Hematopoietic multipotent progenitor cell treated with erythropoietin and hydrocortisone succinate and interleukin-3 and kit ligand, for 17 days (in vitro differentiated cells): ENCODE measurements around the gene ANTXRL.
"Not testable (repeated sequence)": the region's sequence is repeated elsewhere in the genome, so short reads cannot be mapped to it uniquely, and the experiment has no call there.

Experiments
- DNase-seq: peaks from one replicate; pipeline ENCODE4 v3.0.0-alpha.2; 2015; ENCODE audit warnings: low spot score

The ANTXRL gene

DNA sequence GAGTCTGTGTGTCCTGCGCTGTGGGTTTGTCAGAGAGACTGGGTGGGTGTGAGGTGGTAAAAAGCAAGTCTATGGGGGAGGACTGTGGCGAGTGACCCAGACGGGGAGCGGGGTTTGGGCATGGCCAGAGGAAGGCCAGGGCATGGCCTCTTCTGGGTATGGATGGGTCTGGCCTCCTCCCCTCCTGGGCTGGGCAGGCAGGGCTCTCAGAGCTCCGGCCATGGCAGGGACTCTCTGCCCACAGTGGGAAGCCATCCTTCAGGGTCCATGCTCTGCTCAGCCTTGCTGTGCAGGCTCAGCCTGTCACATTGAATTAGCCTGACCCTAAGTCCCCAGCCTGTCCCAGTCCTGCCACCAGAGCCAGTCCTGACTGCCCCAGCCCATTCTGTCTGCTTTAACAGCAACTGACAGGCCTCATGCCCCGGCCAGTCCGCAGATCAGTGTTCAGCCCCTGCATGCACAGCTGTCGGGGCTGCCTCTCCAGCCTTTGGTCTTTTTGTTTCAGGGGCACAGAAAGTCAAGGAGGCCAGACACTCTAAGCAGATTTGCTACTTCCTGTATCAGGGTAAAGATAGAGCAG lies 7.9 kb downstream of the ANTXRL start:
- DNase-seq: no peak

DNA sequence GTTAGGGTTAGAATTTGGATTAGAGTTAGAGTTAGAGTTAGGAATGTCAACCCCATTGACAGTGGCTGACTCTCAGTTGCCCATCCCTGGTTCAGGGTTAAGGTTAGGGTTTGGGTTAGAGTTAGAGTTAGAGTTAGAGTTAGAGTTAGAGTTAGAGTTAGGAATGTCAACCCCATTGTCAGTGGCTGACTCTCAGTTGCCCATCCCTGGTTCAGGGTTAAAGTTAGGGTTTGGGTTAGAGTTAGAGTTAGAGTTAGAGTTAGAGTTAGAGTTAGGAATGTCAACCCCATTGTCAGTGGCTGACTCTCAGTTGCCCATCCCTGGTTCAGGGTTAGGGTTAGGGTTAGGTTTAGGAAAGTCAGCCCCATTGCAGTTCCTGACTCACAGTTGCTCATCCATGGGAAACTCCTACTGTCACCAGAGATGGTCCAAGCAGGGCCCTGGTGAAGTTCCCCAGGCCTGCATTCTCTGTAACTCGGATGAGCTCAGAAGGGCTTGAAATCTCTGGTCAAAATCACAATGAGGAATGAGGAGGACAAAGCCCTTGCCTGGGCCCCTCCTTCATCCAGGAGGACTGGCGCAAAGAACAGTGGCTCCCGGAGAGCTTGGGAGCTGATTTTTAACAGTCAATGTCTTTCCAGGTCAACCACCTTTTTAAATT lies 8.7 kb downstream of the ANTXRL start:
- not testable (repeated sequence) for DNase-seq

DNA sequence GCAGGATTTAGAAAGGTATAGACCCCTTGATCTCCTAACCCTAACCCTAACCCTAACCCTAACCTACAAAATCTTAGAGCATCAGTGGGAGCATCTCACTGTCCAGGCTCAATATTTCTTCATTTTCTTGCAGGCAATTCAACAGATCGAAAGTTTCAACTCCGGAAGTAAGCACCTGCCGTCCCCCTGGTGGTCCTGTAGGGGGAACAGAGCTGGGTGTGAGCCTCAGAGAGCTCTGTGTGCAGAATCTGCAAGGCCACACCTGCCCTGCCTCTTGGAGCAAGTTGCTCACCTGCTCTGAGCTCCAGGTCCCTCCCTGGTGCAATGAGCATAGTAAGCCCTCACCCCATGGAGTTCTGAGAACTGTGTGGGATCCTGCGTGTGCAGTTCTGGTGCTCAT lies 9.3 kb downstream of the ANTXRL start:
- DNase-seq: not testable (repeated sequence)

DNA sequence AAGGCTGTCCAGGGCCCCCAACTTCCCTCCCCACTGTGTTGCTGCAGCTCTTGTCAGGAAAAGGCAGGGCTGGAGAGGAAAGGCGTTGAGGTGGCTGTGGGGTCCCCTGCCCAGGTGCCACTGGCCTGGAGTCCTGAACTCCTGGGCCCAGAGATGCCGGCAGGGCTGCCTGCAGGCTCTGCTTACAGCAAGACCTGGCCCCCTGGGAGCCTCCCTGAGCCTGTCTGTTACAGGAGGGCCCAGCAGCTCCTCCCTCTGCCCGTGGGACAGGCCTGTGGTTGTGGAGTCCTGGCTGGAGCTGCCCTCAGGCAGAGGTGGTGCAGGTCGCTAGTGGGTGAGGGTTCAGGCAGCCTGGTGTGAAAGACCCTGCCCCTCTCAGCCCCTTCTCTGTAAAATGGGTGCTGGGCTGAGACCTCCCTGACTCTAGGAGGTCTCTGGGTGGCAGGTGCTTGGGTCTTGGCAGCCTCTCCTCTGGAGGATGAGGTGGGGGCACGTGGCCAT lies 9.9 kb downstream of the ANTXRL start:
- no peak for DNase-seq

DNA sequence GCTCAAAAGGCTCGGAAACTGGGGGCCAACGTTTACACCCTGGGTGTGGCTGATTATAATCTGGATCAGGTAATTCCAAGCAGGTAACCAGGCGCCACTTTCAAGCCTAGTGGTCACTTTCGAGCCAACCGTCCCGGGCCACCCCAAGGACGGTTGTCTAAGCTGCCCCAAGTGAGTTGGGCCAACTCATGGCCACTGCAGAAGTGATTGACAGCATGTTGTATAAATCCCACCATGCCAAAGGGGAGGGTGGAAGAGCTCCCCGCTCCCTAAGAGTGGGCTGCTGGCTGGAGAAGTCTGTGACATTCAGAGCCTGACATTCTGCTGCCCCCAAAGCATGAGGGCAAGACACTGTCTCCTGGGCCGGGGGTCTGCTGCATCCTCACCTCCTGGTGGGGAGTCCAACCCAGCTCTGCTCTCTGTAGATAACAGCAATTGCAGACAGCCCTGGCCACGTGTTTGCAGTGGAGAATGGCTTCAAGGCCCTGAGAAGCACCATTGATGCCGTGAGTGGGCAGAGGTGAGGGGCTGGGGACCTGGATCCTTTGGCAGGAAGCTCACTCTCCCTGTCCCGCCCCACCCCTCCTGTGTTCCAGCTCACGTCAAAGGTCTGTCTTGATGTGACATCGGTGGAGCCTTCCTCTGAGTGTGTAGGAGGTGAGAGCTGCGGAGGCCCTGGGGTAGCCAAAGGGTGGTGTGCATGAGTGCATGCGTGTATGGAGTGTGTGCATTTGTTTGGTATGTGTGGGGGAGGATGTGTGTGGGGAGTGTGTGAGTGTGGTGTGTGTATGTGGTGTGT lies 10.8 kb downstream of the ANTXRL start:
- DNase-seq: no peak

DNA sequence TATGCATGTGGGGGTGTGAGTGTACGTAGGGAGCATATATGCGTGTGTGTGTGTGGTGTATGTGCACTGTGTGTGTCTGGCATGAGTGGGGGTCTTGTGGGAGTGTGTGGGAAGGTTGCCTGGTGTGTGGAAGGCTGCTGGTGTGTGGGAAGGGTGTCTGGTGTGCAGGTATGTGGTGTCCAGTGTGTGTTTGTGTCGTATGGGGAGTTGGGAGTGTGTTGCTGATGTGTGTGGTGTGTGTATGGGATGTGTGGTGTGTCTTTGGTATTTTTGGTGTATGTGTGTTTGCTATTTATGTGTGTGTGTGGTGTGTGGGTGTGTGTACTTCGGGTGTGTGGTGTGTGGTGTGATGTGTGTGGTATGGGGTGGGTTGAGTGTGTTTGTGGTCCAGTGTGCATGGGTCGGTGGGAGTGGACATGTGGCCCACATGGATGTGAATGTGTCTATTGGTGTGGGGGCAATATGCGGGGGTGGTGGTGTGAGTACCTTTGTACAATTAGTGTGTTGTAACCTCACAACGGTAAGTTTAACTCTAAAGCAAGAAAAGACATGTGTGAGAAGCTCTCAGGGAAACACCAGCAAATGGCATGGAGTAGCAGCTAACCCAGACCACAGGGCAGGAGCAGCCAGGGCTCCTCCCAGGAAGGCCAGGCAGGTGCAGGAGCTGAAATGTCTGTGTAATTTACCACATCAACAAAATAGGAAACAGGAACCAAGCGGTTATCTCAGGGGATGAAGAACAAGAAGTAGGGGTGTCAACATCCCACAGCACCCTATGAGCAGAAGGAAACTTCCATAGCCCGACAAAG lies 11.9 kb downstream of the ANTXRL start:
- no peak for DNase-seq

DNA sequence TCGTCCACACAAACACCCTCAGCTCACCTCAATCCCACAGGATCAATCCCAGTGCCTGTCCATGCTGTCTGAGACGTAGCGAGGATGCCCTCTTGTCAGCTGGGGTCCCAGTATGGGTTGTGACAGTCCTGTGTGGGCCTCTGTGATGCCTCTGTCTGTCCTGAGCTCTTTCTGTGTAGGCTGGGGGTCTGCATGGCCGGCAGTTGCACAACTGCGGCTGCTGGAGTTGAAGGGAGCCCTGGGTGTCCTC lies 12.4 kb downstream of the ANTXRL start:
- no peak for DNase-seq

DNA sequence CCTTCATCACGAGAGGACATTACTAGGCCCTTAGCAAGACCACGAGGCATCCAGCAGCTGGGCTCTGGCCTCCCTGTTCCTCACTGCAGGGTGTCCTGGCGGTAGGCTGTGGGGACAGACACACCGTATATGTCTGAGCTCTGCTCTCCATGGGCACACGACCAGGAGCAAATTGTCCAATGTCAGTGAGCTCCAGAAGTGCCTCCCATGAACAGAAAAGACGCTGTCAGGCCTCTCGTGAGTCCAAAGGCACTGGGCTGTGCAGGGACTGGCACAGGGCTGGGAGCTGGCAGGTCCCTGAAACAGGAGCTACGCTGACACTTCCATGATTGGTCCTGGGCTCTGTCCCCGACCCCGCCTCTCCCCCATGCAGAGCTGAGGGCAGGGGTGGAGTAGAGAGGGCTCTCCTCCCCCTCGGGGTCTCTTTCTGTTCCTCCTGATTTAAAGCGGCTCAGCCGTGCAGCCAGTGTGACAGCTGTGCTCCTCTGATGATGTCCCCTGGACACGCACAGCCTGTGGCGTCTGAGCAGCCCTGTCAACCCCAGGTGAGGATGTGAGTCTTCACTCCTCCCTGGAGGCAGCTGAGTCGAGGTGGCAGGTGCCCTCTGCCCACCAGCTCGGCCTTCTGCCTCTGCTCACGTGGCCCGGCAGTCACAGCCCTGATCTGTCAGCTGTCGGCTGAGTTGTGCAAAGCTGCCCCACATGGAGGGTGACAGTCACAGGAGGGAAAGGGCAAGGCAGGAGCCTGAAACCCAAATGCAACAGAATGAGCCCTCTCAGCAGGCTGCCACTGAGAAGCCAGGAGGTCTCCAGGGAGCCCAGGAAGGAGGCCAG lies 13.0 kb downstream of the ANTXRL start:
- DNase-seq: no peak

DNA sequence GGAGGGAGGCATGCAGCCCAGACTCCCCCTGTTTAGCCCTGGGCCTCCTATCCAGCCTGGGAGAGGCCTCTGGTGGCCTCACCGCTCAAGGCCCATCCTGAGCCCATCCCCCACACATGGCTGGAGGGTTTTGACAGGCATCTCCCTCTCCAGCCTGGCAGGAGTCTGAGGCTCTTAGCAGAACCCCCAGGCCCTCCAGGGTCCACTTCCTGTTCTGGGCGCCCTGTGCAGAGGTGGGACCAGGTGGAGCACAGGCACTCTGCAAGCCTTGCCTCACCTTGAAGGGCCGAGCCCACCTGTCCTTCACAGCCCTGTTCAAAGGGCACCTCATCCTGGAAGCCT lies 13.5 kb downstream of the ANTXRL start:
- not testable (repeated sequence) for DNase-seq

DNA sequence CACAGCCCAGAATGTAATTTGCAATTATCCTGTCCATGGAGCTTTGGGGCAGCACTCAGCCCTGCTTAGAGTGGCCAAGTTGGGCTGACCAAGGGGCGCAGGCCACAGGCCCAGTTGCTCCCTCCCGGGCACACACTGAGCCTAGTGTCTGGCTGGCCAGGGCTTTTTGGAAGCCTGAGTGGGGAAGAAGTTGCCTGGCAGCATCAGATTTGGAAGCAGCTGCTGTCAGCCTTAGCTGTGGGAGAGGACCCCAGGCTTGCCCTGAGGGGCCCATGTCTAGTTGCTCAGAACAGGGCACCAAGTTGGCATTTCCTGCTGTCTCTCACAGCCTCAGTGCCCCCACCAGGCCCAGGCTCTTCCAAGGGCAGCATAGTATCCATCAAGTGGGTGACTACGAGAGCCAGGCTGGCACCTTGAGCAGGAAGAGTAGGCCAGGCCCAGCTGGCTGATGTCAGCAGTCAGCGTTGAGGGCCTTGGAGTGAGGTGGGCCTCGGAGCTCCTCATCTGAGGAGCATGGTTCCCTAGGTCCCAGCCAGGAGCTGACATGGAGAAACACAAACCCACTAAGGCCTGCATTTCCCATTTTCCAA lies 14.4 kb downstream of the ANTXRL start:
- DNase-seq: no peak

DNA sequence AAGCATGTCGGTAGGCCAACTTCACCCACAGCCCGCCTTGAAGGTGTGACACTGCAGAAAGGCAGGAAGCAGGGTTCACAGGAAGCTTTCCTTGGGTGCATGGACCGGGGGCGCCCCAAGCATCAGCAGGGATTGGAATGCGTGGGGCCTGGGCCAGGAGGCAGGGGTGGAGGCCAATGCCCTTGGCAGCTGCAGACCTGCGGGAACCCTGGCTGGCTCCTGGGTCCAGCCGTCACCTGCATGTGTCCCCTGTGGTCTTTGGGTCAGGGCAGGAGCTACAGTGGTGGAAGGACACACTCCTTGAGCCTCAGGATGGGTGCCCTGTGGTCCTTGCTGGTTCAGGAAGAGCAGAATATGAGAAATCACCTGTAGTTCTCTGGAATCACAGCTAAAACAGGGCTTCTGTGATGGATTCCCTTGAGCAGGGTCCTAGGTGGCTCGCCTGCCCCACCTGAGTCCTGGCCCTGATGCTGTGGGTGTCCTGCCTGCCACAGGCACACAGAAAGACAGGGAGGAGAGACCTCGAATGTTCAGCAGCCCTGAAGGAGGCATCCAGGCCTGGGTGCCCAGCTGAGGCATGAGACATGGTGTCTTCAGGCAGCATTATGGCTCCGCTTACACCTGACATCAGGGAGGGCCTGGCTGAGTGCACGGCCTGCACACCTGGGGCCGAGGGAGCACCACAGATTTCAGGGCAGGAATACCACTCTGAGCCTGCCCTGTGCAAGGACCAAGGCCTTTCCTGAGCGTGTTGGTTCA lies 15.1 kb downstream of the ANTXRL start:
- no peak for DNase-seq

DNA sequence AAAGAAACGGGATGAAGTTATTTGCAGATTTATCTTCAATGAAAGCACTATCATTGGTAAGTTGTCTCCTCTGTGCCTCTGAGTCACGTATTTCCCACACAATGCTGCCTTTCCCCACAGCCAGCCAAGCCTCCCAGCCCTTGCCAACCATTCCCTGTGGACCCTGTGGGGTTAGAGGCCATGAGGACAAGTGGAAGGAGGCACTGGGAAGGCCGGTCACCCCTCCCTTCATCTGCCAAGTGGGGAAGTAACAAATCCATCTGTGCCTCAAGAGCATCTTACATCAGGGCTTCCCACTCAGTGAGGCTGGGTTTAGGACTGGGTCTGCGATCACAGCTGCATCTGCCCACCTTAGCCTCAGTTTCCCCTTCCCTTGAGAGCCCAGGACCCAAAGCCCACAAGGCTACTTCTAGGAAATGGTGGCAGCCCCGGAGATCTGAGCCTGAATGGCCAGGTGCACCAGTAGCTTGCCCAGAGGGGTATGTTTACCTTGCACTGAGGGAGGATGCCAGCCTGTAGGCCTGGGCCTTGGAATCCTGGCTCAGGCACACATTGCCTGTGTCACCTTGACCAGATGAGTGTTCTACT lies 16.1 kb downstream of the ANTXRL start:
- DNase-seq: not testable (repeated sequence)

DNA sequence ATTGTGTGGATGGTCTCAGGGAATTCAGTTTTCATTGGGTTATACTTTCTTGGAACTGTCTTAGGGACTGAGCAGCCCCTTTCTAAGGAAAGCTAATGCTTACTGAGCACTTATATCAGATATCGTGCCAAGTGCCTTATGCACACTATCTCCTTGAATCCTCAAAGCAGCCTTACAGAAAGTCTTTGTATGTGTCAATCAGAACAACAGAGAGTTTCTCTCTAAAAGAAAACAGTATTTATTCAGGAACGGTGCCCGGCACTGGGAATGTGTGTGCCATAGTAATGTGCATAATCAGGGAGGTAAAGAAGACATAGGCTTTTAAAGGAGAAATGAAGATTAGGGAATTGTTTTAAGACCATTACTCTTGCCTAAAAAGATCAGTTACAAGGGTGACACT lies 17.3 kb downstream of the ANTXRL start:
- no peak for DNase-seq

DNA sequence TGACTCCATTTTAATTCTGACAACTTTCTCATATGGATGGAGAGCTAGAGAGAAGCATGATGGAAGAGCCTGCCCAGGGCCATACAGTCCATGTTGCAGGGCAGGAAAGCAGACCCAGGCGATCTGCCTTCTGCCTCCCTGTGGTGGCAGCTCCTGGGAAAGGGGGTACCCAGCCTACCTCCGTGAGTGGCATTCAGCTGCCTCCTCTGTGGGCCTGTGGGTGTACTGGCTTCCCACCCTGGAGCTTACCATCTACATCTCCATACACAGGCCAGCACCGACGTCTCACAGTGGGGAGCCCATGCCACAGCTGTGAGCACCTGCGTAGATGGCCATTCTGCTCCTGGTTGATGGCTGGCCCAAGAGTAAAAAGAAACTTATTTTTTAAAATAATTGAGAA lies 17.9 kb downstream of the ANTXRL start:
- not testable (repeated sequence) for DNase-seq

DNA sequence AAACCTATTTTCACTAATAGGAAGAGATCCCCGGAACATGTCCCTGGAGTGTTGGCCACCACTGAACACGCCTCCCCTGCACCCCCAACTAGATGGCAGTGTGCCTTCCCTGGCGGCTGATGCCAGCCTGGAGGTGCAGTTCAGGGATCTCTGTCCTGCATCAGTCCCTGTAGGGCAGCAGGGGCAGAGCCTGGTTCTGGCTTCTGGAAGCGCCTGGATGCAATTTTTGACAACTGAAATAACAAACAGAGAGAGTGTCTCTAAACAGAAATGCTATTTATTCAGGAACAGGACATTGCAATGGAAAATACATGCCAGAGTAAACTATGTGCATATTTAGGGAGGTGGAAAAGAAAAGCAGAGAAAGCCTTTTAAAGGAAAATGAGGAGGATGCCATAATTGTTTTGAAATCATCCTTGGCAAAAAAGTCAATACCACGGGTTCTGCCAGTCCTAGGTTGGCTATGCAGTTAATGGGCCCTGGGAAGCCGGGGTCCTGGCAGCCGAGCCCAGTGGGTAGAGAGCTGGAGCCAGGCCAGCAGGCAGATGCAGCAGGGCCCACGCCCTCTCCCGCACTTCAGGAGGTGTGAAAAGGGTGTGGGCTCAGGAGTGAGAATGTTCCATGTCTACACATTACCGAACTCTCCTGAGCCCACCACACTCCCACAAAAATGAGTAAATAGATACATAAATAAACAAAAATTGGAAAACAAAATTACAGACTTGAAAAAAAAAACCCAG lies 18.5 kb downstream of the ANTXRL start:
- no peak for DNase-seq

DNA sequence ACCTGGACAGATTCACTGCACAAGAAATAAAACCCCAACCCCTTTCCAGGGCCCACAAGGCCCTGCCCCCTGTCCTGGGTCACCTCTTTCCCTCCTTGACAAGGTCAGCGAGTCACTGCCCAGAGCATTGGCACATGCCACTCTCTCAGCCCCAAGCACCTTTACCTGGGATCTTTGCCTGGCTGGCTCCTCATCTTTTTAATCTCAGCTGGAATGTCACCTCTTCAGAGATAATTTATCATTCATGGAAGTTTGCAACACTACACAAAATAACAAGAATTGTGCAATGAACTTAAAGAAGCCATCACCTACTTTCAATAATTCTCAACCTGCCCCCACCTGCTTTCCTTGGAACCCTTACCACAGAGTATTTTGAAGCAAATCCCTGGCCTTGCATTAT lies 19.2 kb downstream of the ANTXRL start:
- no peak for DNase-seq

DNA sequence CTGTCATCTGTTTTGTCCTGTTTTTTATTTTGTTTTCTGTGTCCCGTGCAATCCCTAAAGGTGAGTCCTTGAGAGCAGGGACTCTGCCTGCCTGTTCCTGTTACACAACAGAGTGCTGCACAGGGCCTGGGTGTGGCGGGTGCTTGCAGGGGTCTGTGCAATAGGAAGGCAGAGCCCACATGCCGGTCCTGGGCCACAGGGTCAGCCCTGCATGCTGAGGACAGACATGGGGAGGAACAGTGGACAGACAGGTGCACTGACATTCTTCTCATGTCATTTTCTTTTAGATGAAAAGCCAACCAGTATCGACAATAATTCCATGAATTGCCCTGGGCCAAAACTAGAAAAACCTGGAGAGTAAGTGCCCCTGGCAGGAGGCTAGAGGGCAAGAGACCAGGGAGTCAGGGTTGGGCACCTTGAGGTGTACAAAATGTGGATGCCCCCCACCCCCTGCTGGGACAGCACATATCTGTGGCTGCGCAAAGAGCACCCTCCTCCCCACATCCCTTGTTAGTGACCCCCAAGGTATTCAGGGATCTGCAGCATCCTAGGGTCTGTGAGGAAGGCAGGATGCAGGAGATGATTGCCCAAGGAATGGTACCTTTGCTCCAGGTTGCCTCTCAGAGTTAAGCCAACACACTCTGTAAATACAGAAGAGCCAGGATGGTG lies 19.9 kb downstream of the ANTXRL start:
- DNase-seq: no peak

DNA sequence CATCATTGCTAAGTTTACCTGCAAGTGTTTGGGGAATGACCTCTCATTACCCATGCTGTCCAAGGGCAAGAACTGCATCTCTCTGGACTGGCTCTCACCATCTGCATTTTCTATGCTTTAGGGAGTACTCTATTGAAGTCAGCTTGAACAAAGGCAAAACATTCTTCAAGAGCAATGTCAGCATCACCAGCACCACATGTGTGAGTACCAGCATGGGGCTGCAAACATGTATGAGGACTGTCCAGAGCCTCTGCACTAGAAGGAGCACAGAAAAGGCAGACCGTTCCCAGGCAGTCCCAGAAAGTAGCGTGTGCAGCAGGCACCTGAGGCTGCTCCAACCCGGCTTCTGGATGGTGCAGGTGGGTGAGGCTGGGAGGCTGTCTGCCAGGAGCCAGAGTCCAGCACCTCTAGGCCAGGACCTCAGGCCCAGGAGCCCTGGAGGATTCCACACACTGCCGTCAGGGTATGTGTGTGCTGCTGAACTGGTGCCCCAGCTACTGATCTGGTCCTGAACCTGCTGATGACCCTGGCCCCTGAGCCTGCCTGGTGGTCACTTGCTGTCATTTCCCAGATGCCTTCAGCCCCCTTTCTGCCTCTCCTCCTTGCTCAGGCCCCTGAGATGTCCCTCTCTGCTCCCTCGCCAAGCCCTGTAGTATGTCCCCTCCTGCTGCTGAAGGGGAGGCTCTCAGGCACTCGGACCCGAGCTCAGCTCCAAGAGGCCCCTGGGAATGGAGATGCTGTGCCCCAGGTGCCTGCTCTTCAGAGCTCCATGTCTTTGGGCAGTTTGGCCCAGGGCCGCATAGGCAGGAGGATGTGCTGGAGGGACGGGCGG lies 20.7 kb downstream of the ANTXRL start:
- no peak for DNase-seq
